Measurements from ENCODE around the gene CLEC4A.
"Not testable (repeated sequence)": the region's sequence is repeated elsewhere in the genome, so short reads cannot be mapped to it uniquely, and the experiment has no call there.

The CLEC4A gene

DNA sequence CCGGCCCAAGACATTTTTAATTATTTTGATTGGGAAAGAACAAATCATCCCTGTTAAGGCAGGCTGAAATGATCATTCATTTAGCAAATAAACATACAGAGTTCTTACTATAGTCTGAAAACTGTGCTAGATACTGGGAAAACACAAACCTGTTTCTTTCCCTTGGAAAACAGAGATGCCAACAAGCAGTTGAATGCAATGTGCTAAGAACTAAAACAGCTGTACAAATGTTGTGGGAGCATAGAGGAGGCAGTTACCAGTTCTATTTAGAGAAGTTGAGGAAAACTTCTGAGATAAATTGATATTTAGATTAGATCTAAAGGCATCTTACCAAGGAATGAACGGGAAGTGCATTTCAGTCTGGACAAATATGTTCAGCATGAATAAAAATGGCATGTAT is 44.5 kb upstream of the CLEC4A start:
- ATAC-seq (ENCODE audit: low read depth), result no peak

GRCh38 chr12:8080120-8080519 is 43.3 kb upstream of the CLEC4A start:
- TF ChIP-seq, protein P1, sequence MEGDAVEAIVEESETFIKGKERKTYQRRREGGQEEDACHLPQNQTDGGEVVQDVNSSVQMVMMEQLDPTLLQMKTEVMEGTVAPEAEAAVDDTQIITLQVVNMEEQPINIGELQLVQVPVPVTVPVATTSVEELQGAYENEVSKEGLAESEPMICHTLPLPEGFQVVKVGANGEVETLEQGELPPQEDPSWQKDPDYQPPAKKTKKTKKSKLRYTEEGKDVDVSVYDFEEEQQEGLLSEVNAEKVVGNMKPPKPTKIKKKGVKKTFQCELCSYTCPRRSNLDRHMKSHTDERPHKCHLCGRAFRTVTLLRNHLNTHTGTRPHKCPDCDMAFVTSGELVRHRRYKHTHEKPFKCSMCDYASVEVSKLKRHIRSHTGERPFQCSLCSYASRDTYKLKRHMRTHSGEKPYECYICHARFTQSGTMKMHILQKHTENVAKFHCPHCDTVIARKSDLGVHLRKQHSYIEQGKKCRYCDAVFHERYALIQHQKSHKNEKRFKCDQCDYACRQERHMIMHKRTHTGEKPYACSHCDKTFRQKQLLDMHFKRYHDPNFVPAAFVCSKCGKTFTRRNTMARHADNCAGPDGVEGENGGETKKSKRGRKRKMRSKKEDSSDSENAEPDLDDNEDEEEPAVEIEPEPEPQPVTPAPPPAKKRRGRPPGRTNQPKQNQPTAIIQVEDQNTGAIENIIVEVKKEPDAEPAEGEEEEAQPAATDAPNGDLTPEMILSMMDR (IDR thresholded peaks at IDR 0.05; ENCODE audit: poor library complexity, severe bottlenecking), result no peak
- Histone ChIP-seq H3K9me3 (ENCODE audit: severe bottlenecking) (no peaks in the 10 kb centered on the region), H3K4me3 (ENCODE audit: severe bottlenecking) (no peak overlapping the region), H3K36me3 (ENCODE audit: low read depth) (no peaks in the 10 kb centered on the region), H3K27me3 (ENCODE audit: insufficient read depth, poor library complexity, severe bottlenecking) (no peaks in the 10 kb centered on the region), H3K4me1 (ENCODE audit: insufficient read depth, poor library complexity, severe bottlenecking) (peaks cover 3% of the 10 kb centered on the region), H3K27ac (ENCODE audit: poor library complexity, severe bottlenecking) (no peak overlapping the region)
- DNase-seq (ENCODE audit: low spot score) (no peak), ATAC-seq (ENCODE audit: low read depth) (no peak)

More for the DNA sequence above, 44.5 kb upstream of the CLEC4A start:
- Histone ChIP-seq H3K4me1 (ENCODE audit: insufficient read depth, poor library complexity, severe bottlenecking) (peaks cover 3% of the 10 kb centered on the region), H3K36me3 (ENCODE audit: low read depth) (no peaks in the 10 kb centered on the region), H3K27me3 (ENCODE audit: insufficient read depth, poor library complexity, severe bottlenecking) (no peaks in the 10 kb centered on the region), H3K4me3 (ENCODE audit: severe bottlenecking) (no peak overlapping the region), H3K9me3 (ENCODE audit: severe bottlenecking) (no peaks in the 10 kb centered on the region), H3K27ac (ENCODE audit: poor library complexity, severe bottlenecking) (no peak overlapping the region)
- TF ChIP-seq, protein P1 (IDR thresholded peaks at IDR 0.05; ENCODE audit: poor library complexity, severe bottlenecking), result no peak
- no peak for DNase-seq (ENCODE audit: low spot score)

GRCh38 chr12:8081251-8081920 is 42.0 kb upstream of the CLEC4A start:
- peaks cover 3% of the 10 kb centered on the region for H3K4me1 ChIP-seq (ENCODE audit: insufficient read depth, poor library complexity, severe bottlenecking)
- H3K27me3 ChIP-seq (ENCODE audit: insufficient read depth, poor library complexity, severe bottlenecking), result no peaks in the 10 kb centered on the region
- peak overlapping the region; percentile 60 for H3K4me3 ChIP-seq (ENCODE audit: severe bottlenecking)
- no peaks in the 10 kb centered on the region for H3K9me3 ChIP-seq (ENCODE audit: severe bottlenecking)
- H3K27ac ChIP-seq (ENCODE audit: poor library complexity, severe bottlenecking), result peak overlapping the region; percentile 65
- DNase-seq (ENCODE audit: low spot score) (no peak), ATAC-seq (ENCODE audit: low read depth) (no peak)
- H3K36me3 ChIP-seq (ENCODE audit: low read depth), result no peaks in the 10 kb centered on the region
- TF ChIP-seq, protein P1 (IDR thresholded peaks at IDR 0.05; ENCODE audit: poor library complexity, severe bottlenecking), result no peak

DNA sequence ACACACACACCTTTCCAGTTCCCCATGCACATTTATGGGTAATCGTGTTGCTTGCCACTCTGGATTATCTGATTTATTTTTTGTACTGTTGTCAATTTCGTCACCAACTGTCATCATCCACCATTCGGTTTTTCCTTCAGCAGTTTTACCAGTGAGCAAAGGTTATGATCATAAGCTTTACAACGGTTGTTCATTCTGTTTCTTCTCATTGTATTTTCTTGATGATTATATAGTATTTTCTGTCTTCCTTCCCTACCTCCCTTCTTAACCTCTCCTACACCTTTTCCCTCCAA is 40.7 kb upstream of the CLEC4A start:
- no peaks in the 10 kb centered on the region for H3K9me3 ChIP-seq (ENCODE audit: severe bottlenecking)
- no peak for DNase-seq (ENCODE audit: low spot score)
- peak overlapping the region; percentile 60 for H3K4me3 ChIP-seq (ENCODE audit: severe bottlenecking)
- no peaks in the 10 kb centered on the region for H3K36me3 ChIP-seq (ENCODE audit: low read depth)
- no peak for ATAC-seq (ENCODE audit: low read depth)
- no peaks in the 10 kb centered on the region for H3K27me3 ChIP-seq (ENCODE audit: insufficient read depth, poor library complexity, severe bottlenecking)
- H3K4me1 ChIP-seq (ENCODE audit: insufficient read depth, poor library complexity, severe bottlenecking), result peaks cover 3% of the 10 kb centered on the region
- peak overlapping the region; percentile 65 for H3K27ac ChIP-seq (ENCODE audit: poor library complexity, severe bottlenecking)
- TF ChIP-seq, protein P1 (IDR thresholded peaks at IDR 0.05; ENCODE audit: poor library complexity, severe bottlenecking), result no peak

- not testable (repeated sequence) for H3K27ac ChIP-seq (ENCODE audit: poor library complexity, severe bottlenecking); H3K4me3 ChIP-seq (ENCODE audit: severe bottlenecking); H3K9me3 ChIP-seq (ENCODE audit: severe bottlenecking); H3K36me3 ChIP-seq (ENCODE audit: low read depth); DNase-seq (ENCODE audit: low spot score); H3K27me3 ChIP-seq (ENCODE audit: insufficient read depth, poor library complexity, severe bottlenecking); H3K4me1 ChIP-seq (ENCODE audit: insufficient read depth, poor library complexity, severe bottlenecking); ATAC-seq (ENCODE audit: low read depth)
Measured at GRCh38 chr12:8084351-8084750, 39.1 kb upstream of the CLEC4A start.
